ENCODE data around the gene UGT8.

The UGT8 gene

GRCh38 chr4:114595921-114596320 is 2.7 kb upstream of the UGT8 start:
- no peak overlapping the region for H3K27ac ChIP-seq (replicated peaks)
- no peak overlapping the region for H3K4me3 ChIP-seq (replicated peaks; ENCODE audit: insufficient read depth, low read length)
- no peak for DNase-seq (ENCODE audit: low read depth in 1 of 2, low spot score in 1 of 2)
- TF ChIP-seq CTCF (IDR thresholded peaks at IDR 0.05; ENCODE audit: insufficient read depth, low read length): no peak
- peaks cover 23% of the 10 kb centered on the region for H3K27me3 ChIP-seq (ENCODE audit: insufficient read depth, poor library complexity, severe bottlenecking)

- no peak for TF ChIP-seq SPI1 (IDR thresholded peaks at IDR 0.05; ENCODE audit: borderline replicate concordance, low read depth)
- no peak for TF ChIP-seq CTCF (IDR thresholded peaks at IDR 0.05; ENCODE audit: insufficient read depth, low read length)
- no peak for TF ChIP-seq POLR2AphosphoS5 (IDR thresholded peaks at IDR 0.05; ENCODE audit: low read depth)
- no peak for TF ChIP-seq GABPA (IDR thresholded peaks at IDR 0.05; ENCODE audit: low read depth)
- Histone ChIP-seq H3K27ac (replicated peaks) (no peak overlapping the region), H3K4me3 (replicated peaks; ENCODE audit: insufficient read depth, low read length) (no peak overlapping the region)
Observed at GRCh38 chr4:114597410-114598115, 1.0 kb upstream of the UGT8 start.

GRCh38 chr4:114599231-114599902 is 760 bp downstream of the UGT8 start:
- Histone ChIP-seq H3K27ac (replicated peaks) (no peak overlapping the region), H3K27me3 (ENCODE audit: insufficient read depth, poor library complexity, severe bottlenecking) (peaks cover 23% of the 10 kb centered on the region), H3K4me3 (replicated peaks; ENCODE audit: insufficient read depth, low read length) (no peak overlapping the region)
- DNase-seq (ENCODE audit: low read depth in 1 of 2, low spot score in 1 of 2): no peak
- TF ChIP-seq GABPA (IDR thresholded peaks at IDR 0.05; ENCODE audit: low read depth): no peak

More at GRCh38 chr4:114597410-114598115, 1.0 kb upstream of the UGT8 start:
- DNase-seq (ENCODE audit: low read depth in 1 of 2, low spot score in 1 of 2): no peak
- peaks cover 23% of the 10 kb centered on the region for H3K27me3 ChIP-seq (ENCODE audit: insufficient read depth, poor library complexity, severe bottlenecking)

GRCh38 chr4:114599903-114600552 is 1.4 kb downstream of the UGT8 start:
- peaks cover 23% of the 10 kb centered on the region for H3K27me3 ChIP-seq (ENCODE audit: insufficient read depth, poor library complexity, severe bottlenecking)
- no peak for TF ChIP-seq REST (IDR thresholded peaks at IDR 0.05; ENCODE audit: insufficient replicate concordance, low read depth)
- TF ChIP-seq GABPA (IDR thresholded peaks at IDR 0.05; ENCODE audit: low read depth): no peak
- no peak for TF ChIP-seq POLR2AphosphoS5 (IDR thresholded peaks at IDR 0.05; ENCODE audit: low read depth)
- no peak for TF ChIP-seq SPI1 (IDR thresholded peaks at IDR 0.05; ENCODE audit: borderline replicate concordance, low read depth)
- no peak for TF ChIP-seq CTCF (IDR thresholded peaks at IDR 0.05; ENCODE audit: insufficient read depth, low read length)
- no peak overlapping the region for H3K4me3 ChIP-seq (replicated peaks; ENCODE audit: insufficient read depth, low read length)
- DNase-seq (ENCODE audit: low read depth in 1 of 2, low spot score in 1 of 2): no peak
- no peak overlapping the region for H3K27ac ChIP-seq (replicated peaks)

- Histone ChIP-seq H3K4me3 (replicated peaks; ENCODE audit: insufficient read depth, low read length) (no peak overlapping the region), H3K27me3 (ENCODE audit: insufficient read depth, poor library complexity, severe bottlenecking) (peaks cover 23% of the 10 kb centered on the region), H3K27ac (replicated peaks) (no peak overlapping the region)
- TF ChIP-seq POLR2AphosphoS5 (IDR thresholded peaks at IDR 0.05; ENCODE audit: low read depth) (no peak), REST (IDR thresholded peaks at IDR 0.05; ENCODE audit: insufficient replicate concordance, low read depth) (no peak), GABPA (IDR thresholded peaks at IDR 0.05; ENCODE audit: low read depth) (no peak), SPI1 (IDR thresholded peaks at IDR 0.05; ENCODE audit: borderline replicate concordance, low read depth) (no peak), CTCF (IDR thresholded peaks at IDR 0.05; ENCODE audit: insufficient read depth, low read length) (no peak)
- DNase-seq (ENCODE audit: low read depth in 1 of 2, low spot score in 1 of 2): no peak
Observed at GRCh38 chr4:114600672-114601071, 2.1 kb downstream of the UGT8 start.

All from HL-60 (cell line).